Lower leg skin (tissue), 3 donors: ENCODE results near the gene PTPN2.

Source experiments
- CTCF ChIP-seq, 3 donors: fragments of 450-650 bp; IDR thresholded peaks; one replicate each; pipeline ENCODE4 v1.5.1; 2016; ENCODE audit warnings: antibody characterized with exemption in 3 of 3, mild to moderate bottlenecking in 3 of 3, moderate library complexity in 2 of 3
- POLR2A ChIP-seq, 2 donors: fragments of 450-650 bp; IDR thresholded peaks; one replicate each; pipeline ENCODE4 v1.6.1; 2016 to 2017; ENCODE audit warnings: antibody characterized with exemption in 2 of 2, mild to moderate bottlenecking in 1 of 2, moderate library complexity in 1 of 2

GRCh38 chr18:12802538-12802937 is 81.5 kb downstream of the PTPN2 start:
- no peak for TF ChIP-seq CTCF (IDR thresholded peaks at IDR 0.05)
- TF ChIP-seq POLR2A (IDR thresholded peaks at IDR 0.05) = no peak
